ENCODE data around the gene CNGA3.

The CNGA3 gene

GRCh38 chr2:98327776-98328175 lies 18.5 kb upstream of the CNGA3 start:
- 96 to 98% methylated on average over 4 of the region's 4 CpGs for WGBS, 2 experiments
- Histone ChIP-seq H3K4me3 (ENCODE audit: insufficient read depth, low read depth, low read length) (no peak overlapping the region), H3K36me3 (ENCODE audit: control insufficient read depth, insufficient read depth, low read length) (no peaks in the 10 kb centered on the region)

GRCh38 chr2:98329549-98329948 lies 16.7 kb upstream of the CNGA3 start:
- H3K36me3 ChIP-seq (ENCODE audit: control insufficient read depth, insufficient read depth, low read length): no peaks in the 10 kb centered on the region
- H3K4me3 ChIP-seq (ENCODE audit: insufficient read depth, low read depth, low read length): no peak overlapping the region
- 95 to 97% methylated on average over 4 of the region's 4 CpGs for WGBS, 2 experiments
- peaks cover 10% of the 10 kb centered on the region for H3K4me1 ChIP-seq (ENCODE audit: control insufficient read depth, insufficient read depth, low read length)
- H3K27ac ChIP-seq (ENCODE audit: insufficient read depth, low read depth, low read length, poor library complexity, severe bottlenecking): no peak overlapping the region
- H3K27me3 ChIP-seq (ENCODE audit: control insufficient read depth, insufficient read depth, low read length, poor library complexity, severe bottlenecking): no peaks in the 10 kb centered on the region
- no peaks in the 10 kb centered on the region for H3K9me3 ChIP-seq (ENCODE audit: control insufficient read depth, low read length)

More at GRCh38 chr2:98327776-98328175, 18.5 kb upstream of the CNGA3 start:
- no peaks in the 10 kb centered on the region for H3K27me3 ChIP-seq (ENCODE audit: control insufficient read depth, insufficient read depth, low read length, poor library complexity, severe bottlenecking)
- no peak overlapping the region for H3K27ac ChIP-seq (ENCODE audit: insufficient read depth, low read depth, low read length, poor library complexity, severe bottlenecking)
- H3K9me3 ChIP-seq (ENCODE audit: control insufficient read depth, low read length): no peaks in the 10 kb centered on the region
- H3K4me1 ChIP-seq (ENCODE audit: control insufficient read depth, insufficient read depth, low read length): no peaks in the 10 kb centered on the region

- H3K27ac ChIP-seq (ENCODE audit: insufficient read depth, low read depth, low read length, poor library complexity, severe bottlenecking): no peak overlapping the region
These were observed 13.3 kb upstream of the CNGA3 start for GRCh38 chr2:98332989-98333388.

GRCh38 chr2:98333922-98334321 lies 12.3 kb upstream of the CNGA3 start:
- Histone ChIP-seq H3K27me3 (ENCODE audit: control insufficient read depth, insufficient read depth, low read length, poor library complexity, severe bottlenecking) (no peaks in the 10 kb centered on the region), H3K4me1 (ENCODE audit: control insufficient read depth, insufficient read depth, low read length) (peaks cover 19% of the 10 kb centered on the region), H3K36me3 (ENCODE audit: control insufficient read depth, insufficient read depth, low read length) (no peaks in the 10 kb centered on the region), H3K9me3 (ENCODE audit: control insufficient read depth, low read length) (no peaks in the 10 kb centered on the region), H3K27ac (ENCODE audit: insufficient read depth, low read depth, low read length, poor library complexity, severe bottlenecking) (peak overlapping the region; percentile 71), H3K4me3 (ENCODE audit: insufficient read depth, low read depth, low read length) (no peak overlapping the region)
- WGBS, 2 experiments: 59 to 64% methylated on average over 2 of the region's 2 CpGs

More at GRCh38 chr2:98332989-98333388, 13.3 kb upstream of the CNGA3 start:
- no peaks in the 10 kb centered on the region for H3K27me3 ChIP-seq (ENCODE audit: control insufficient read depth, insufficient read depth, low read length, poor library complexity, severe bottlenecking)
- H3K36me3 ChIP-seq (ENCODE audit: control insufficient read depth, insufficient read depth, low read length): no peaks in the 10 kb centered on the region
- no peaks in the 10 kb centered on the region for H3K9me3 ChIP-seq (ENCODE audit: control insufficient read depth, low read length)
- 92 to 95% methylated on average over 4 of the region's 5 CpGs for WGBS, 2 experiments
- H3K4me1 ChIP-seq (ENCODE audit: control insufficient read depth, insufficient read depth, low read length): peaks cover 19% of the 10 kb centered on the region
- no peak overlapping the region for H3K4me3 ChIP-seq (ENCODE audit: insufficient read depth, low read depth, low read length)

- 8 to 18% methylated on average over 4 of the region's 4 CpGs for WGBS, 2 experiments
- no peak overlapping the region for H3K4me3 ChIP-seq (ENCODE audit: insufficient read depth, low read depth, low read length)
These were observed 11.7 kb upstream of the CNGA3 start for GRCh38 chr2:98334439-98335078.

GRCh38 chr2:98335271-98335670 lies 11.0 kb upstream of the CNGA3 start:
- Histone ChIP-seq H3K27ac (ENCODE audit: insufficient read depth, low read depth, low read length, poor library complexity, severe bottlenecking) (no peak overlapping the region), H3K27me3 (ENCODE audit: control insufficient read depth, insufficient read depth, low read length, poor library complexity, severe bottlenecking) (no peaks in the 10 kb centered on the region), H3K36me3 (ENCODE audit: control insufficient read depth, insufficient read depth, low read length) (no peaks in the 10 kb centered on the region), H3K9me3 (ENCODE audit: control insufficient read depth, low read length) (no peaks in the 10 kb centered on the region), H3K4me3 (ENCODE audit: insufficient read depth, low read depth, low read length) (no peak overlapping the region), H3K4me1 (ENCODE audit: control insufficient read depth, insufficient read depth, low read length) (peaks cover 19% of the 10 kb centered on the region)
- 76% methylated on average over 3 of the region's 3 CpGs for WGBS, 2 experiments

More at GRCh38 chr2:98334439-98335078, 11.7 kb upstream of the CNGA3 start:
- Histone ChIP-seq H3K4me1 (ENCODE audit: control insufficient read depth, insufficient read depth, low read length) (peaks cover 19% of the 10 kb centered on the region), H3K27me3 (ENCODE audit: control insufficient read depth, insufficient read depth, low read length, poor library complexity, severe bottlenecking) (no peaks in the 10 kb centered on the region), H3K9me3 (ENCODE audit: control insufficient read depth, low read length) (no peaks in the 10 kb centered on the region), H3K36me3 (ENCODE audit: control insufficient read depth, insufficient read depth, low read length) (no peaks in the 10 kb centered on the region), H3K27ac (ENCODE audit: insufficient read depth, low read depth, low read length, poor library complexity, severe bottlenecking) (peak overlapping the region; percentile 71)

- H3K36me3 ChIP-seq (ENCODE audit: control insufficient read depth, insufficient read depth, low read length): no peaks in the 10 kb centered on the region
- no peaks in the 10 kb centered on the region for H3K9me3 ChIP-seq (ENCODE audit: control insufficient read depth, low read length)
- H3K27me3 ChIP-seq (ENCODE audit: control insufficient read depth, insufficient read depth, low read length, poor library complexity, severe bottlenecking): peaks cover 25% of the 10 kb centered on the region
- 89% methylated on average over 1 of the region's 2 CpGs; no CpG with 5 or more reads in 1 of the 2 experiments for WGBS, 2 experiments
- H3K27ac ChIP-seq (ENCODE audit: insufficient read depth, low read depth, low read length, poor library complexity, severe bottlenecking): no peak overlapping the region
- H3K4me1 ChIP-seq (ENCODE audit: control insufficient read depth, insufficient read depth, low read length): no peaks in the 10 kb centered on the region
- H3K4me3 ChIP-seq (ENCODE audit: insufficient read depth, low read depth, low read length): no peak overlapping the region
These were observed 5.0 kb upstream of the CNGA3 start for GRCh38 chr2:98341241-98341640.

GRCh38 chr2:98343285-98343684 lies 3.0 kb upstream of the CNGA3 start:
- Histone ChIP-seq H3K4me1 (ENCODE audit: control insufficient read depth, insufficient read depth, low read length) (peaks cover 13% of the 10 kb centered on the region), H3K4me3 (ENCODE audit: insufficient read depth, low read depth, low read length) (no peak overlapping the region), H3K36me3 (ENCODE audit: control insufficient read depth, insufficient read depth, low read length) (no peaks in the 10 kb centered on the region), H3K27ac (ENCODE audit: insufficient read depth, low read depth, low read length, poor library complexity, severe bottlenecking) (no peak overlapping the region), H3K9me3 (ENCODE audit: control insufficient read depth, low read length) (no peaks in the 10 kb centered on the region), H3K27me3 (ENCODE audit: control insufficient read depth, insufficient read depth, low read length, poor library complexity, severe bottlenecking) (peaks cover 46% of the 10 kb centered on the region)
- 89 to 95% methylated on average over 3 of the region's 3 CpGs for WGBS, 2 experiments

- Histone ChIP-seq H3K27me3 (ENCODE audit: control insufficient read depth, insufficient read depth, low read length, poor library complexity, severe bottlenecking) (peaks cover 58% of the 10 kb centered on the region), H3K4me3 (ENCODE audit: insufficient read depth, low read depth, low read length) (peak overlapping the region; percentile 16), H3K4me1 (ENCODE audit: control insufficient read depth, insufficient read depth, low read length) (peaks cover 13% of the 10 kb centered on the region), H3K36me3 (ENCODE audit: control insufficient read depth, insufficient read depth, low read length) (no peaks in the 10 kb centered on the region), H3K9me3 (ENCODE audit: control insufficient read depth, low read length) (no peaks in the 10 kb centered on the region), H3K27ac (ENCODE audit: insufficient read depth, low read depth, low read length, poor library complexity, severe bottlenecking) (peak overlapping the region; percentile 46)
- WGBS, 2 experiments: 7% methylated on average over 54 of the region's 54 CpGs
These were observed 1.2 kb downstream of the CNGA3 start for GRCh38 chr2:98347298-98348065.

- peaks cover 13% of the 10 kb centered on the region for H3K4me1 ChIP-seq (ENCODE audit: control insufficient read depth, insufficient read depth, low read length)
- no peaks in the 10 kb centered on the region for H3K9me3 ChIP-seq (ENCODE audit: control insufficient read depth, low read length)
- peaks cover 58% of the 10 kb centered on the region for H3K27me3 ChIP-seq (ENCODE audit: control insufficient read depth, insufficient read depth, low read length, poor library complexity, severe bottlenecking)
- WGBS, 2 experiments: 8 to 16% methylated on average over 13 to 15 of the region's 15 CpGs
- peak overlapping the region; percentile 46 for H3K27ac ChIP-seq (ENCODE audit: insufficient read depth, low read depth, low read length, poor library complexity, severe bottlenecking)
- H3K4me3 ChIP-seq (ENCODE audit: insufficient read depth, low read depth, low read length): no peak overlapping the region
- no peaks in the 10 kb centered on the region for H3K36me3 ChIP-seq (ENCODE audit: control insufficient read depth, insufficient read depth, low read length)
These were observed 1.9 kb downstream of the CNGA3 start for GRCh38 chr2:98348066-98348561.
